Loucy (cell line): ENCODE results near the gene SNIP1.

Experiments
- H2AFZ ChIP-seq: fragments of 200-600 bp; sonication (generic); 2 replicates; pipeline ENCODE4 v1.6.0; 2016; ENCODE audit warnings: antibody characterized with exemption, mild to moderate bottlenecking, low read length, moderate library complexity
- H3F3A ChIP-seq: fragments of 200-600 bp; 2 replicates; pipeline ENCODE4 v1.6.0; 2016; ENCODE audit warnings: antibody characterized with exemption, low read depth, mild to moderate bottlenecking
- H3K27me3 ChIP-seq: fragments of 200-600 bp; sonication (generic); 2 replicates; pipeline ENCODE4 v1.6.1; 2014; ENCODE audit warnings: low read length, mild to moderate bottlenecking; ENCODE audit not compliant: insufficient read depth, poor library complexity, severe bottlenecking
- H3K36me3 ChIP-seq: fragments of 200-600 bp; sonication (generic); 2 replicates; pipeline ENCODE4 v1.6.1; 2016; ENCODE audit warnings: low read length; ENCODE audit not compliant: insufficient read depth
- H3K4me1 ChIP-seq: fragments of 200-600 bp; sonication (generic); 2 replicates; pipeline ENCODE4 v1.5.1; 2014; ENCODE audit warnings: low read length, mild to moderate bottlenecking; ENCODE audit not compliant: insufficient read depth, poor library complexity, severe bottlenecking
- H3K4me2 ChIP-seq: fragments of 200-600 bp; sonication (generic); 2 replicates; pipeline ENCODE4 v1.6.0; 2014; ENCODE audit warnings: antibody characterized with exemption, low read length, low read depth, mild to moderate bottlenecking; ENCODE audit not compliant: poor library complexity, severe bottlenecking
- H3K4me3 ChIP-seq: fragments of 200-600 bp; sonication (generic); 2 replicates; pipeline ENCODE4 v1.5.1; 2014; ENCODE audit warnings: low read length, mild to moderate bottlenecking, mixed read lengths; ENCODE audit not compliant: poor library complexity, severe bottlenecking
- H3K79me2 ChIP-seq: fragments of 200-600 bp; sonication (generic); 2 replicates; pipeline ENCODE4 v1.6.1; 2014; ENCODE audit warnings: low read length; ENCODE audit not compliant: insufficient read depth
- H3K9ac ChIP-seq: fragments of 200-600 bp; sonication (generic); 2 replicates; pipeline ENCODE4 v1.6.0; 2014; ENCODE audit warnings: mild to moderate bottlenecking, low read depth, low read length, moderate library complexity; ENCODE audit not compliant: poor library complexity, severe bottlenecking
- H3K9me2 ChIP-seq: fragments of 200-600 bp; sonication (generic); replicated peaks from 2 replicates; pipeline ENCODE4 v1.6.1; 2016; ENCODE audit warnings: low read depth, low read length, mixed read lengths
- H3K9me3 ChIP-seq: fragments of 200-600 bp; sonication (generic); 2 replicates; pipeline ENCODE4 v1.6.1; 2014; ENCODE audit warnings: mild to moderate bottlenecking, antibody characterized with exemption, low read length, low read depth; ENCODE audit not compliant: insufficient read depth
- H4K20me1 ChIP-seq: fragments of 200-600 bp; sonication (generic); 2 replicates; pipeline ENCODE4 v1.6.0; 2014; ENCODE audit warnings: antibody characterized with exemption, low read length, mild to moderate bottlenecking; ENCODE audit not compliant: insufficient read depth, poor library complexity, severe bottlenecking
- EZH2phosphoT487 ChIP-seq: fragments of 200-600 bp; IDR thresholded peaks from 2 replicates; pipeline ENCODE4 v1.6.1; 2018; ENCODE audit warnings: antibody characterized with exemption, mild to moderate bottlenecking, moderate library complexity, borderline replicate concordance
- TF ChIP-seq, protein P1 (sequence below): fragments of 200-600 bp; sonication (generic); conservative IDR thresholded peaks from 2 replicates; pipeline ENCODE4 v1.5.1; 2014; ENCODE audit warnings: mild to moderate bottlenecking, antibody characterized with exemption, low read length

Gene SNIP1, protein sequence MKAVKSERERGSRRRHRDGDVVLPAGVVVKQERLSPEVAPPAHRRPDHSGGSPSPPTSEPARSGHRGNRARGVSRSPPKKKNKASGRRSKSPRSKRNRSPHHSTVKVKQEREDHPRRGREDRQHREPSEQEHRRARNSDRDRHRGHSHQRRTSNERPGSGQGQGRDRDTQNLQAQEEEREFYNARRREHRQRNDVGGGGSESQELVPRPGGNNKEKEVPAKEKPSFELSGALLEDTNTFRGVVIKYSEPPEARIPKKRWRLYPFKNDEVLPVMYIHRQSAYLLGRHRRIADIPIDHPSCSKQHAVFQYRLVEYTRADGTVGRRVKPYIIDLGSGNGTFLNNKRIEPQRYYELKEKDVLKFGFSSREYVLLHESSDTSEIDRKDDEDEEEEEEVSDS

DNA sequence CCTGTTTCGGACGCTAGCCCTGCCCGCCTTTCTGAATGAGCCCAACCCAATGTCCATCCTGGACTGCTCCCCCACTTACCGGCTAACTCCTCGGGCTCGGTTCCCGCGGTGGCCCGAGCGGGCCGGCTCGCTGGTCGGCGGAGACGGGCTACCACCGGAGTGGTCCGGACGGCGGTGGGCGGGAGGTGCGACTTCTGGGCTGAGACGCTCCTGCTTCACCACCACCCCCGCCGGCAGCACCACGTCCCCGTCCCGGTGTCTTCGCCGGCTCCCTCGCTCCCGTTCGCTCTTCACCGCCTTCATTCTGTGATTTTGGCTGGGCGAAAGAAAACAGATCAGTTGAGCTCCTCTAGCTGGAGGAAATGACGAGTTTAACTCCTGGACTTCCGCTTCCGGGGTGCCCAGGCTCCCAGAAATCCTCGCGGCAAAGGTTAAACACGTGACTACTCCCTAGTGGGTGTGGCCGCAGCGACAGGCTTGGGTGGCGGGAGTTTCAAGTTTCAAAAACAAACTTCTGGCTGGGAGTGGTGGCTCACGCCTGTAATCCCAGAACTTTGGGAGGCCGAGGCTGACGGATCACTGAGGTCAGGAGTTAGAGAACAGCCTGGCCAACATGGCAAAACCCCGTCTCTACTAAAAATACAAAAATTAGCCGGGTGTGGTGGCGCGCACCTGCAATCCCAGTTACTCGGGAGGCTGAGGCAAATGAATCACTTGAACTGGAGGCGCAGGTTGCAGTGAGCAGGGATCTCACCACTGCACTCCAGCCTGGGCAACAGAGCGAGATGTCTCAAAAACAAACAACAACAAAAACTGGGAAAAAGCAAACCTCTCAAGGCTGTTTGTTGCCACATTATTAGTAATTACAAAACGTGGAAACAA, at the start of gene SNIP1:
SNIP1 (minus strand) TSS at position 367 of the 882 bp plus-strand sequence; CDS start at position 303, 64 bp downstream.
- Histone ChIP-seq H3K9ac (peak within 1 kb of the TSS; percentile 91), H3K4me3 (peak within 1 kb of the TSS; percentile 91), H4K20me1 (peaks cover 26% of the 10 kb centered on the region), H3K27me3 (peaks cover 4% of the 10 kb centered on the region), H3K9me2 (no peaks in the 10 kb centered on the region), H3K9me3 (0 out of 2 replicates have a peak, but pooled peaks cover 3% of the 10 kb centered on the region), H3K36me3 (peaks cover 7% of the 10 kb centered on the region; the same call in 1 of the 2 replicates), H3K79me2 (peaks cover 50% of the 10 kb centered on the region), H3K4me2 (peak within 1 kb of the TSS; percentile 89), H3K4me1 (peaks cover 28% of the 10 kb centered on the region), H3F3A (no peaks in the 10 kb centered on the region), H2AFZ (peak within 1 kb of the TSS; percentile 76)
- TF ChIP-seq EZH2phosphoT487, result no peak
- TF ChIP-seq, protein P1, sequence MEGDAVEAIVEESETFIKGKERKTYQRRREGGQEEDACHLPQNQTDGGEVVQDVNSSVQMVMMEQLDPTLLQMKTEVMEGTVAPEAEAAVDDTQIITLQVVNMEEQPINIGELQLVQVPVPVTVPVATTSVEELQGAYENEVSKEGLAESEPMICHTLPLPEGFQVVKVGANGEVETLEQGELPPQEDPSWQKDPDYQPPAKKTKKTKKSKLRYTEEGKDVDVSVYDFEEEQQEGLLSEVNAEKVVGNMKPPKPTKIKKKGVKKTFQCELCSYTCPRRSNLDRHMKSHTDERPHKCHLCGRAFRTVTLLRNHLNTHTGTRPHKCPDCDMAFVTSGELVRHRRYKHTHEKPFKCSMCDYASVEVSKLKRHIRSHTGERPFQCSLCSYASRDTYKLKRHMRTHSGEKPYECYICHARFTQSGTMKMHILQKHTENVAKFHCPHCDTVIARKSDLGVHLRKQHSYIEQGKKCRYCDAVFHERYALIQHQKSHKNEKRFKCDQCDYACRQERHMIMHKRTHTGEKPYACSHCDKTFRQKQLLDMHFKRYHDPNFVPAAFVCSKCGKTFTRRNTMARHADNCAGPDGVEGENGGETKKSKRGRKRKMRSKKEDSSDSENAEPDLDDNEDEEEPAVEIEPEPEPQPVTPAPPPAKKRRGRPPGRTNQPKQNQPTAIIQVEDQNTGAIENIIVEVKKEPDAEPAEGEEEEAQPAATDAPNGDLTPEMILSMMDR, result no peak

DNA sequence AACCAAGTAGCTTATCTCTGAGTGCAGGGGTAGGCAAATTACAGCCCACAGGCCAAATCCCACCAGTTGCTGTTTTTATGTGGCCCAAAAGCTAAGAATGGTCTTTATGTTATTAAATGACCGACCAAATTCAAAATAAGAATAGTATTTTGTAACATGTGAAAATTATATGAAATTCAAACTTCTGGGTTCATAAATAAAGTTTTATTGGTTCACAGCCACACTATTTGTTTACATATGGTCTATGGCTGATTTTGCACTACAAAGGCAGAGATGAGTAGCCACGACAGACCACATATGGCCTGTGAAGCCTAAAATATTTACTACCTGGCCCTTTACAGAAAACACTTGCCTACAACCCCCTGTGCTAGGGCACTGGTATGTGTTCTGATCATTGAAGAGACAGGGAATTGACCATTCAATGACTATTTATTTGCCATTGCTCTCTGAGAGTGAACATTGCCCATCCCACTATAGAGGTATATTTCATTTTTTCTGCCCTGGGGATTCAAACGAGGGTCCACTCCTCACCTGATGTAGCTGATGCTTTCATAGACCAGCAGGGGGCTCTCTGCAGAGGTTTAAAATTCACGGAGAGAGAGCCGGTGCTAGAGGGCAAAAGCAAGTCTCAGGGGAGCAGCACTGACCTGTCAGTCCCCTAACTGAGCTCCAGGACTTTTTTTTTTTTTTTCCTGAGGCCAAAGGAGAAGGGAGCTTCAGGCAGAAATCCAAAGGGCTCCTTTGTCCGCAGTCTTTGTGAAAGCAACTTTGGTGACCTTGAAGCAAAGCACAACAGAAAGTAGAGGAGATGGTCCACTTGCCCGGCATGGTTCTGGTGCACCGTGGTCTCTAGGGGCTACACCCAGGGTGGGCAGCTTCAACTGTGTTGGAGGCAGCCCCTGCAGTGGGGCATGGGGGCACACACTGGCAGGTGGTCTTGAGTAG, 48.9 kb upstream of the SNIP1 start:
- Histone ChIP-seq H3K79me2 (no peaks in the 10 kb centered on the region), H2AFZ (peak overlapping the region; percentile 2; the same call in 1 of the 2 replicates), H4K20me1 (no peaks in the 10 kb centered on the region), H3K4me3 (no peak overlapping the region), H3K36me3 (no peaks in the 10 kb centered on the region), H3K9me3 (no peaks in the 10 kb centered on the region), H3K4me2 (no peak overlapping the region), H3K9ac (no peak overlapping the region), H3F3A (no peaks in the 10 kb centered on the region), H3K9me2 (no peaks in the 10 kb centered on the region), H3K4me1 (no peaks in the 10 kb centered on the region), H3K27me3 (no peaks in the 10 kb centered on the region)
- TF ChIP-seq, protein P1, result peak; percentile 87
- no peak for TF ChIP-seq EZH2phosphoT487

DNA sequence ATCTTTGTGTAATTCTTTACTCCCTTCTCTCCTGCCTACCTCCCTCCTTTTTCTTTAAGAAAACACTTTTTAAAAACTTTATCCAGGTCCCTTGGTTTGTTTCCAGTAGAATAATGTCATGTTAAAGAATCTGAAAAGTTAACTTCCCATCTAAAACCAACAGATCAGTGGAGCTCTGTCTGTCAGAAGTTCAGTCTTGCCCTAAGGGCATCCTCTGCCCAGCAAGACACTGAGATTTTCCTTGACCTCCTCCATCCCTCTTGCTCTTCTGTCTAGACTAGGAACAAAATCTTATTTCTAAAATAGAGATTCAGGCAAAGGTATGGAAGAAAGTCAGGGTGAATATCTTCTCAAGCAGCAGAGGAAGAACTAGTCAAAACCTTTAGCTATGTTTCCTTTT, 47.3 kb upstream of the SNIP1 start:
- no peak overlapping the region for H3K9ac ChIP-seq
- no peak overlapping the region for H3K4me2 ChIP-seq
- no peaks in the 10 kb centered on the region for H3K9me3 ChIP-seq
- H3K4me3 ChIP-seq, result no peak overlapping the region
- H3K4me1 ChIP-seq, result peaks cover 2% of the 10 kb centered on the region
- no peaks in the 10 kb centered on the region for H3K27me3 ChIP-seq
- H2AFZ ChIP-seq, result no peak overlapping the region
- no peaks in the 10 kb centered on the region for H3F3A ChIP-seq
- H3K79me2 ChIP-seq, result no peaks in the 10 kb centered on the region
- no peaks in the 10 kb centered on the region for H3K9me2 ChIP-seq
- H3K36me3 ChIP-seq, result no peaks in the 10 kb centered on the region
- TF ChIP-seq, protein P1, result no peak
- no peak for TF ChIP-seq EZH2phosphoT487
- no peaks in the 10 kb centered on the region for H4K20me1 ChIP-seq
